Mesendoderm (in vitro differentiated cells): Measurements from ENCODE around the gene RABL6.

ENCODE experiments used
- DNase-seq: peaks from one replicate; pipeline ENCODE4 v3.0.0; 2013
- H2AK5ac ChIP-seq: 2 replicates; pipeline ENCODE4 v1.6.1; 2013; ENCODE audit warnings: low read length, inconsistent platforms
- H2BK120ac ChIP-seq: 2 replicates; pipeline ENCODE4 v1.6.1; 2013; ENCODE audit warnings: low read depth, mild to moderate bottlenecking, low read length, moderate library complexity, mixed read lengths
- H2BK15ac ChIP-seq: replicated peaks from 2 replicates; pipeline ENCODE4 v1.6.1; 2013; ENCODE audit warnings: low read depth, mild to moderate bottlenecking, moderate library complexity
- H2BK5ac ChIP-seq: 2 replicates; pipeline ENCODE4 v1.6.1; 2013; ENCODE audit warnings: low read length, inconsistent platforms
- H3K18ac ChIP-seq: 2 replicates; pipeline ENCODE4 v1.6.1; 2013; ENCODE audit warnings: mild to moderate bottlenecking, low read length, mixed read lengths
- H3K23ac ChIP-seq: one replicate; pipeline ENCODE4 v1.6.1; 2013; ENCODE audit warnings: low read length
- H3K27ac ChIP-seq: 2 replicates; pipeline ENCODE4 v1.5.1; 2013; ENCODE audit warnings: low read depth, mild to moderate bottlenecking, inconsistent platforms, low read length, moderate library complexity
- H3K27me3 ChIP-seq: 2 replicates; pipeline ENCODE4 v1.6.1; 2013; ENCODE audit warnings: low read length, control low read depth, mild to moderate bottlenecking, inconsistent platforms; ENCODE audit not compliant: insufficient read depth, poor library complexity
- H3K36me3 ChIP-seq: 2 replicates; pipeline ENCODE4 v1.6.1; 2013; ENCODE audit warnings: low read length, inconsistent platforms; ENCODE audit not compliant: control insufficient read depth, insufficient read depth
- H3K4ac ChIP-seq: one replicate; pipeline ENCODE4 v1.6.1; 2013; ENCODE audit warnings: low read depth, mild to moderate bottlenecking, low read length, moderate library complexity
- H3K4me1 ChIP-seq: 2 replicates; pipeline ENCODE4 v1.6.1; 2013; ENCODE audit warnings: low read depth, low read length, inconsistent platforms; ENCODE audit not compliant: control insufficient read depth
- H3K4me2 ChIP-seq: 2 replicates; pipeline ENCODE4 v1.6.1; 2013; ENCODE audit warnings: low read length
- H3K4me3 ChIP-seq: 2 replicates; pipeline ENCODE4 v1.5.1; 2013; ENCODE audit warnings: mild to moderate bottlenecking, low read length
- H3K56ac ChIP-seq: one replicate; pipeline ENCODE4 v1.6.1; 2013; ENCODE audit warnings: low read length
- H3K79me1 ChIP-seq: 2 replicates; pipeline ENCODE4 v1.6.1; 2013; ENCODE audit warnings: low read length, inconsistent platforms
- H3K79me2 ChIP-seq: 2 replicates; pipeline ENCODE4 v1.6.1; 2013; ENCODE audit warnings: mild to moderate bottlenecking, low read length; ENCODE audit not compliant: control insufficient read depth, insufficient read depth
- H3K9ac ChIP-seq: 2 replicates; pipeline ENCODE4 v1.6.1; 2013; ENCODE audit warnings: low read length, inconsistent platforms
- H4K5ac ChIP-seq: one replicate; pipeline ENCODE4 v1.6.1; 2013; ENCODE audit warnings: low read length
- H4K8ac ChIP-seq: one replicate; pipeline ENCODE4 v1.6.1; 2013; ENCODE audit warnings: low read depth, mild to moderate bottlenecking, control low read depth, low read length, moderate library complexity
- WGBS: extraction: QIAGEN DNeasy Blood & Tissue Kit; methylation state at CpG from one replicate; pipeline ENCODE4 v1.1.7; 2013; ENCODE audit warnings: low lambda C conversion rate, missing lambda C conversion rate; ENCODE audit not compliant: insufficient coverage; ENCODE audit errors: extremely low coverage; 5-methylcytosine and 5-hydroxymethylcytosine counted together

Gene RABL6

DNA sequence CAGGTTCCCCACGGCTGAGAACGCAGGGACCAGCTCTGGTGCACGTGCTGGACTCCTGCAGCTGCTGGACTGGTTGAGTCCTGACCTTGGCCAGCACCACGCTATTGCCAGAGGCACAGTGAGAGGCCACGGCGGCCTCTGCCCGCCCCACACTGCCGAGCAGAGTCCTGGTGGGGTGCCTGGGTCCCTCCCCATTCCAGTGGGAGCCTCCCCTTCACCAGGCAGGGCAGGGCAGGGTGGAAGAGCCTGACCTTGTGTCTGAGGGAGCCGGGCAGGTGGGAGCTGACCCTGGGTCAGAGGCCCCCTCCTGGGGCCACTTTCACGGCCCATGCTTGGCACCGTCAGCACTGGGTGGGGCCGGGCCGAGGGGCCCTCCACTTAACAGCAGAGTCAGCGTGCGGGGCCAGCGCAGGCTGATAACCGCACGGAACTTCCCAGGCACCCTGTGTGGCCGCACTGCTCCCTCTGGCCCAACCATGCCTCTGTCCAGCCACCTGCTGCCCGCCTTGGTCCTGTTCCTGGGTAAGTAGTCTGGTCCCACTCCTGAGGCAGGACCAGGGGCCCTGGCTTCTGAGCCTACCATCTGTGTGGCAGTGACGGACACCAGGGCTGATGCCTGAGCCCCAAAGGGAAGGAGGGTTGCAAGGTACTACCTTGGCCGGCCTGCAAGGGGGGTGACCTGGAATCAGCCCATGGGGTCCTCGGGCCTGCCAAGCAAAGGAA is 44.4 kb downstream of the RABL6 start, which contains the start of gene MAMDC4:
Gene MAMDC4, plus strand, starts transcription at position 406 of the 723 bp plus-strand sequence. Its CDS starts 71 bp downstream, at position 477.
- Histone ChIP-seq H2BK15ac (no peak within 1 kb of the TSS), H3K23ac (no peak within 1 kb of the TSS), H3K56ac (no peak within 1 kb of the TSS), H3K79me1 (no peaks in the 10 kb centered on the region), H2BK5ac (no peak within 1 kb of the TSS), H3K4me2 (no peak within 1 kb of the TSS), H3K27me3 (no peaks in the 10 kb centered on the region), H3K36me3 (no peaks in the 10 kb centered on the region), H4K5ac (no peak within 1 kb of the TSS), H4K8ac (no peak within 1 kb of the TSS), H3K4ac (no peak within 1 kb of the TSS), H3K4me3 (no peak within 1 kb of the TSS), H2BK120ac (no peak within 1 kb of the TSS), H3K18ac (no peak within 1 kb of the TSS), H3K9ac (no peak within 1 kb of the TSS), H2AK5ac (no peak within 1 kb of the TSS), H3K79me2 (no peaks in the 10 kb centered on the region), H3K27ac (no peak within 1 kb of the TSS), H3K4me1 (no peaks in the 10 kb centered on the region)
- no CpG with 5 or more reads among the region's 23 CpGs for WGBS
- DNase-seq, result no peak

DNA sequence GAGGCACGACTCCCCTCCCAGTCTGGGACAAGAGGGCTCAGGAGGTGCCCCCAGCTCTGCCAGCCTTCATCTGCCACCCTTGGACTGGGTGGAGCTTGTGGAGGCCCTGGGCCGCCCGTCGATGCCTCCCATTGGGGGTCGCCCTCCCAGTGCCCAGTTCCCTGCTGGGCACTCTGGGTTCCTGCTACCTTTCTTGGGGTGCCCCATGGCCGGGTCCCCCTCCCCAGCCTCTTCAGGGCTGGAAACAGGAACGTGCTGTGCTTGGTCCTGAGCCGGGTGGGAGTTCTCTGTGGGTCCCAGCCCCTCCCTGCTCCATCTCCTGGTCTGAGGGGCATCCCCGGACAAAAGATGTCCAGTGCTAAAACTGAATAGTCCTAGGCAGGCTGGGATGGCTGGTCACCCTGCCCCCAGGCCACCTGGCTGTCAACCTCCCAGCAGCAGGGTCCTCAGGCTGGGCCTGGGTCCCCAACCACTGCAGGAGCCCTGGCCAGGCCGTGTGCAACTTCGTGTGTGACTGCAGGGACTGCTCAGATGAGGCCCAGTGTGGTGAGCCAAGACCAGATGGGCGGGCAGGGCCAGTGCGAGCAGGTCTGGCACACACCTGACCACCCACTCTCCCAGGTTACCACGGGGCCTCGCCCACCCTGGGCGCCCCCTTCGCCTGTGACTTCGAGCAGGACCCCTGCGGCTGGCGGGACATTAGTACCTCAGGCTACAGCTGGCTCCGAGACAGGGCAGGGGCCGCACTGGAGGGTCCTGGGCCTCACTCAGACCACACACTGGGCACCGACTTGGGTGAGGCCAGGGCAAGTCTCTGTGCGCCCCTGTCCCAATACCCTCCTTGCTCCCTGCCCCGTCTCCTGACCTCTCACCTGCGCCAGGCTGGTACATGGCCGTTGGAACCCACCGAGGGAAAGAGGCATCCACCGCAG is 45.2 kb downstream of the RABL6 start:
- no peak overlapping the region for H2BK15ac ChIP-seq
- H3K27me3 ChIP-seq, result no peaks in the 10 kb centered on the region
- no peaks in the 10 kb centered on the region for H3K79me1 ChIP-seq
- H3K4me3 ChIP-seq, result no peak overlapping the region
- no peak overlapping the region for H3K9ac ChIP-seq
- no peak overlapping the region for H3K23ac ChIP-seq
- no peak overlapping the region for H3K27ac ChIP-seq
- H3K36me3 ChIP-seq, result no peaks in the 10 kb centered on the region
- DNase-seq, result no peak
- no peak overlapping the region for H2BK5ac ChIP-seq
- no CpG with 5 or more reads among the region's 29 CpGs for WGBS
- H3K56ac ChIP-seq, result no peak overlapping the region
- H4K8ac ChIP-seq, result no peak overlapping the region
- no peaks in the 10 kb centered on the region for H3K4me1 ChIP-seq
- no peak overlapping the region for H4K5ac ChIP-seq
- H3K79me2 ChIP-seq, result no peaks in the 10 kb centered on the region
- H2BK120ac ChIP-seq, result no peak overlapping the region
- H3K4ac ChIP-seq, result no peak overlapping the region
- H3K4me2 ChIP-seq, result no peak overlapping the region
- H3K18ac ChIP-seq, result no peak overlapping the region
- H2AK5ac ChIP-seq, result no peak overlapping the region

DNA sequence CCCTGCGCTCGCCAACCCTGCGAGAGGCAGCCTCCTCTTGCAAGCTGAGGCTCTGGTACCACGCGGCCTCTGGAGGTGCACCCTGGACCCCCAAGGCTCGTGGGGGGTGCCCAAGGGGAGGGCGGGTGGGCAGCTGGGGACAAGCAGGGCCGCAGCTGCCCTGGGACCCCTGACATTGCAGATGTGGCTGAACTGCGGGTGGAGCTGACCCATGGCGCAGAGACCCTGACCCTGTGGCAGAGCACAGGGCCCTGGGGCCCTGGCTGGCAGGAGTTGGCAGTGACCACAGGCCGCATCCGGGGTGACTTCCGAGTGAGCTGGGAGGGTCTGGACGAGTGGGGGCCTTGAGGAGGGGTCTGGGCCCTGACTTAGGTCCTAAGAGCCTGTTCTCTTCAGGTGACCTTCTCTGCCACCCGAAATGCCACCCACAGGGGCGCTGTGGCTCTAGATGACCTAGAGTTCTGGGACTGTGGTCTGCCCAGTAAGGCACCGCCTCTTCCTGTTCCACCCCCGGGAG is 45.9 kb downstream of the RABL6 start:
- Histone ChIP-seq H3K27ac (no peak overlapping the region), H2BK15ac (no peak overlapping the region), H3K4ac (no peak overlapping the region), H3K56ac (no peak overlapping the region), H2BK5ac (no peak overlapping the region), H3K23ac (no peak overlapping the region), H4K5ac (no peak overlapping the region), H3K27me3 (no peaks in the 10 kb centered on the region), H2BK120ac (no peak overlapping the region), H3K79me1 (no peaks in the 10 kb centered on the region), H3K9ac (no peak overlapping the region), H3K18ac (no peak overlapping the region), H4K8ac (no peak overlapping the region), H3K36me3 (no peaks in the 10 kb centered on the region), H3K79me2 (no peaks in the 10 kb centered on the region), H2AK5ac (no peak overlapping the region), H3K4me3 (no peak overlapping the region), H3K4me2 (no peak overlapping the region), H3K4me1 (no peaks in the 10 kb centered on the region)
- WGBS, result no CpG with 5 or more reads among the region's 18 CpGs
- DNase-seq, result no peak

DNA sequence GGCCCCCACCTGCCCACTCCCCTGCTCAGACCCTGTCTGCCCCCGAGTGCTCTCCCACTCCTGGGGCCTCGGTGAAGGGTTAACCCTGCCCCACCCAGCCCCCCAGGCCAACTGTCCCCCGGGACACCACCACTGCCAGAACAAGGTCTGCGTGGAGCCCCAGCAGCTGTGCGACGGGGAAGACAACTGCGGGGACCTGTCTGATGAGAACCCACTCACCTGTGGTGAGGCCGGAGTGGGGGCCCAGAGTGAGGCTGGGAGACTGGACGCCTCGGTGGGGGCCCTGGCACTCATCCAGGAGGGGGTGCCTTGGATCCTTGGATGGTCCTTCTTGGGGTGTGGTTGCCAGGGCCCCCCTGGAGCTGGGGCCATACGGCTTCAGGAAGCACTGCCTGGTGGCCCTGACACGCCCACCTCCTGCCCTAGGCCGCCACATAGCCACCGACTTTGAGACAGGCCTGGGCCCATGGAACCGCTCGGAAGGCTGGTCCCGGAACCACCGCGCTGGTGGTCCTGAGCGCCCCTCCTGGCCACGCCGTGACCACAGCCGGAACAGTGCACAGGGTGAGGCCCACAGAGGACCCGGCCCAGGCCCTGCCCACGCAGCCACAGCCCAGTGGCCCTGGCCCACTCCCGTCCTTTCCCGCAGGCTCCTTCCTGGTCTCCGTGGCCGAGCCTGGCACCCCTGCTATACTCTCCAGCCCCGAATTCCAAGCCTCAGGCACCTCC is 46.5 kb downstream of the RABL6 start:
- Histone ChIP-seq H2BK5ac (no peak overlapping the region), H3K9ac (no peak overlapping the region), H2BK120ac (no peak overlapping the region), H3K36me3 (no peaks in the 10 kb centered on the region), H3K27me3 (no peaks in the 10 kb centered on the region), H3K56ac (no peak overlapping the region), H3K4me1 (no peaks in the 10 kb centered on the region), H3K79me2 (no peaks in the 10 kb centered on the region), H3K4ac (no peak overlapping the region), H3K4me2 (no peak overlapping the region), H2BK15ac (no peak overlapping the region), H4K5ac (no peak overlapping the region), H3K4me3 (no peak overlapping the region), H3K27ac (no peak overlapping the region), H3K18ac (no peak overlapping the region), H4K8ac (no peak overlapping the region), H3K23ac (no peak overlapping the region), H2AK5ac (no peak overlapping the region), H3K79me1 (no peaks in the 10 kb centered on the region)
- no CpG with 5 or more reads among the region's 30 CpGs for WGBS
- DNase-seq, result no peak

DNA sequence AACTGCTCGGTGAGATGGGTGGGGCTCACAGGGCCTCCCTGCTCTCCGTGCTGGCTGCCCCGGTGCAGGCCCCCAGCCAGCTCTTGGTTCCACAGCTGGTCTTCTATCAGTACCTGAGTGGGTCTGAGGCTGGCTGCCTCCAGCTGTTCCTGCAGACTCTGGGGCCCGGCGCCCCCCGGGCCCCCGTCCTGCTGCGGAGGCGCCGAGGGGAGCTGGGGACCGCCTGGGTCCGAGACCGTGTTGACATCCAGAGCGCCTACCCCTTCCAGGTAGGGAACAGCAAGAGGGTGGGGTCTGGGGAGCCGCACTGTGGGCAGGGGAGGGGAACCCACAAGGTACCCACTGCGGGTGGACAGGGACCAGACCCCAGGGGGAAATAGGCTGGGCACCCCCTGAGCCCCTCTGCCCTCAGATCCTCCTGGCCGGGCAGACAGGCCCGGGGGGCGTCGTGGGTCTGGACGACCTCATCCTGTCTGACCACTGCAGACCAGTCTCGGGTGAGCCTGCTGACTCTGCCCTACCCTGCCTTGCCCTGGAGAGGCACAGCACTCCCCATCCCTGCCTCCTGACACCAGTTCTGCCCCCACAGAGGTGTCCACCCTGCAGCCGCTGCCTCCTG is 47.2 kb downstream of the RABL6 start:
- Histone ChIP-seq H3K36me3 (no peaks in the 10 kb centered on the region), H3K18ac (no peak overlapping the region), H2BK120ac (no peak overlapping the region), H3K4me2 (no peak overlapping the region), H3K4me3 (no peak overlapping the region), H4K5ac (no peak overlapping the region), H3K79me2 (no peaks in the 10 kb centered on the region), H3K56ac (no peak overlapping the region), H3K4ac (no peak overlapping the region), H3K27ac (no peak overlapping the region), H3K27me3 (no peaks in the 10 kb centered on the region), H3K4me1 (no peaks in the 10 kb centered on the region), H2BK15ac (no peak overlapping the region), H4K8ac (no peak overlapping the region), H3K23ac (no peak overlapping the region), H3K9ac (no peak overlapping the region), H2BK5ac (no peak overlapping the region), H3K79me1 (no peaks in the 10 kb centered on the region), H2AK5ac (no peak overlapping the region)
- DNase-seq, result no peak
- no CpG with 5 or more reads among the region's 23 CpGs for WGBS
